HuH-7 (cell line): Measurements from ENCODE around the gene CISTR.
"Not testable (repeated sequence)": the region's sequence is repeated elsewhere in the genome, so short reads cannot be mapped to it uniquely, and the experiment has no call there.

Source experiments
- DNase-seq: peaks from one replicate; pipeline ENCODE4 v3.0.0; 2011; ENCODE audit warnings: low spot score

CISTR gene

DNA sequence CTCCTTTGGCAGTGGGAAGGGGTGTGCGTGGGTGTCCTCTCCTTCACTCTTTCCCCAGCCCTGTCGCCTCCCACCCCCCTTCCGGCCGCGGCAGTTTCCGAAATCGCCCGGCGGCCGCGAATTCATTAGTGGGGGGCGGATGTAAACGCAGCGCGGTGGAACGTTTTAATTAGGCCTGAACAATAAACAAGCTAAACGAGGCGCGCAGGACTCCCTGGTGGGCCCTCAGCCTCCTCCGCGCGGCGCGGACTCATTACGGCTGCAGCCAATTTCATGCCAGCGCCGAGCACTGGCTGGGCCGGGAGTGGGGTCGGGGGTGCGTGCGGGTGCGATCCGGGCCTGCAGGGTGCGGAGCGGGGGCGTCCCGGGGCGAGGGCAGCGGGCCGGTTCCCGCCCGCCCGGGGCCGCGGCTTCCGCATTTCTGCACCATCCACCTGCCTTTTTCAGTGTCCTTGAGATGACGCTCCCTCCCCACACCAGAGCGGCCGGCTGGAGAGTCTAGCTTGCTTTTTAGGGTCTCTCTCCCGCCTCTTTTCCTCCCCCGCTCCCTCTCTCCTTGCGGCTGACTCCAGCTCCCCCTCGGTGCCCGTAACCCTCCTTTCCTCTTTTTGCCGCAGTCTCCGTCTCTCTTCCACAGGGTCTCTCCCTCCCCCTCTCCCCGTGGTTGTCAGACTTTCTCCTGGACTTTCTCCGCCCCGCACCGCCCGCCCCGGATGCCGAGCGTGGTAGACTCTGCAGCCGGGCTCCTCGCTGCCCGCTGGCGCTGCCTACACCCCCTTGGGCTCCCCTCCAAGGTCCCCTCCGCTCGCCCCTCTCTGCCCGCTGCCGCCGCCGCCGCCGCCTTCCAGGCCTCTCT lies at the start of gene CISTR:
Gene CISTR (minus strand): TSS at position 644 of the 856 bp plus-strand sequence.
- no peak for DNase-seq

DNA sequence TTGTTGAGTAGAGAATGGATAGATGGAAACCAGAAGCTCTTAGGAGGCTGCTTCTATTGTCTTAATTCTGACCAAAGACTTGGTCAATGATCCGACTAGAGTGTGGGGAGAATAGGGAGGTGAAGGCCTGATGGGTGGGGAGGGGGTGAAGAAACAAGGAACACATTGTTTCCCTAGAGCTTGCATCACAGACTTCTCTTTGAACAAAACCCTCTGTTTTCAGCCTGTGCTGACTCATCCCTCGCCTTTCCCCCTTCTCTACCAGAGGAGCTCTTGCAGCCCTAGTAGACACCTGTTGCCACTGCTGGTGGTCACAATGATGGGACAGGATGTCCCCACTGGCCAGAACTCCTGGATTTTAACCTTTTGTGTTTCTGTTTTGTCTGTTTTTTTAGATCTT lies 46.8 kb upstream of the CISTR start:
- DNase-seq, result peak; percentile 51

DNA sequence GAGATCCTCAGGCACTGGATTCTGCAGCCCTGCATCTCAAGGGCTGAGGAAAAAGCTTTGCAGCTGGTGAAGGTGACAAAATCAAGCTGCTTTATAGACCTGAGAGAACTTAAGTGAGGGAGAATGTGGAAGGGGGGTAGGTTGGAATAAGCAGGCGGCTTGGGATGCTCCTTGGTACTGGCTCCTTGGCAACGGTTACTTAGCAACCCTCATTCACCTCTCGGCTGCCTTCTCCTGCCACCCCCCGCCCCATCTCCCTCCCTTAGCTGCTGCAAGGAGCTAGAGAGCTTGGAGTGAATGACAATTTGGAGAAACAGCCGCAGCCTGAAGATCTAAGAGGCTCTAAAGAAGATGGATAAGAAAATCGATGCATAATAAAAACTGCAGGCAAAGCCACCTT lies 44.1 kb upstream of the CISTR start:
- no peak for DNase-seq

DNA sequence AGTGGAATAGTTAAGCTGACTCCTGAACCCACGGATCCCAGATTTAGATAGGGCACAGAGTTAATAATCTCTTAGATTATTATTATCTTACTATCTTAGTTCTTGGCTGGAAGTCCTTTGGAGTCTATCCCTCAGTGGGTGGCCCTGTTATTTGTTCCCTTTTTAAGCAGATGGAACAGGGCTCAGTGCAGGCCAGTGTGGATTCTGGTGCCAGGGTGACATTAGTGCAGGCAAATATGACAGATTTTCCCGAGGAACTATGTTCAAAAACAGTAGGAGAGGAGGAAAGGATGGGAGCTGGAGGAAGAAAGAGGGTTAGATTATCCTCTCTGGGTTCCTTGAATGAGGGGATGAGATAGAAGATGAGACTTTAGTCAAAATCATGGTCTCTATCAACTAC lies 41.4 kb upstream of the CISTR start:
- no peak for DNase-seq

DNA sequence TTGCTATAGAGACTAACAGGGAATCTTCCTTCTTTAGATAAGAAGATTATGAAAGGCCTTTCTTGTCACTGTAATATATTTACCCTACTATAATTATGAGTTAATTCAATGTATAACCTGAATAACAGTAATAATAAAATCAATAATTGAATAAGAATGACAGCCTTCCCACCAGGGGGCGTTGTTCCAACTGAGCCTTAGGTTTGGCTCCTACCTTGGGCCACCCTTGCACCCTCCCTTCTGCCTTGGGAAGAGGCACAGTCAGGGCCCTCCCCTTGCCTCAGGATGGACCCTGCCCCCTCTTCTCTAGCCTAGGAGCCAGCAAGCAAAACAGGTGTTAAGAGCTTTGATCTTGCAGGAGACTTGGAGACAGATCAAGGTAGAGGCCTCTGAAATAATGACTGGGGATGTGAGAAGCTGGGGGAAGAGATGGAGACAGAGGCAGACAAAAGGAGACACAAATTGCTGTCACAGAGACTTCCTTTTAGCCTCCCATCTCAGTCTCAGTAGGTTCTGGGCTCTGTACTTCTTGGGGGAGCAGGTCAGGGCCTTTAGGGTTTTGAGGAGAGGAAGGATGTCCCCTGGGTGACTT lies 40.1 kb upstream of the CISTR start:
- DNase-seq, result peak; percentile 43

DNA sequence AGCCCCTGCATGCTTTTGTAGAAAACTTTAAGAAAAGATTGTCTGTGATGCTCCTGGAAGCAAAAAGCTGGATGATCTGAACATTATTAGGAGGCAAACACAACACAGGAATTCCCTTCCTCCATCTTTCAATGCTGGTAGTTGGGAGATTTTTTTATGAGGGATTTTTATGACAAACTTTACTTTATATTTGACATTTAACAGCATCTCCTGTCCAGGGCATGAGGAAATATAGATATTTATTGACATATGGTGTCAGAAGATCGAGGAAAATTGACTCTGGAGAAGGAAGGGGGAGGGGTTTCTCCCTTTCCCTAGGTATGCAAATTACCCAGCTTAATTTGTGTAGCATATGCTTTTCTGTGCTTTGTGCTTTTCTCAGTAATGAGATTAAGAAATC lies 37.8 kb upstream of the CISTR start:
- no peak for DNase-seq

DNA sequence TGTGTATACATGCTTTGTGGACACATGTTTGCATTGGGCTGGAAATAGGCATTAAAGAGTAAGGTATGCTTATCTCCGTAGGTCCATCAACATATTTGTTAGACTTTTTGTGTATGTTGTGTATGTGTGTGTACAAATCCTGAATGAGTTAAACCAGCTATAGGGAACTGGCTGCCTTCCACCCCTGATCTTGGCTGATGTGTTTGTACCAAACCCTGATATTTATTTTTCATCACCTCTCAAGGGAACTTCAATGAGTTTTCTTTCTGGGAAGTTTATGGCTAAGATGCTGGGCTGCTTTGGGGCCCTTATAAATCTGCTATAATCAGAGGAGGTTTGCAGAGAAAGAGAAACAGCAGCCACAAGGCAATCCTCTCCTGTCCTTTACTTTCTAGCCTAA lies 37.1 kb upstream of the CISTR start:
- DNase-seq, result no peak

DNA sequence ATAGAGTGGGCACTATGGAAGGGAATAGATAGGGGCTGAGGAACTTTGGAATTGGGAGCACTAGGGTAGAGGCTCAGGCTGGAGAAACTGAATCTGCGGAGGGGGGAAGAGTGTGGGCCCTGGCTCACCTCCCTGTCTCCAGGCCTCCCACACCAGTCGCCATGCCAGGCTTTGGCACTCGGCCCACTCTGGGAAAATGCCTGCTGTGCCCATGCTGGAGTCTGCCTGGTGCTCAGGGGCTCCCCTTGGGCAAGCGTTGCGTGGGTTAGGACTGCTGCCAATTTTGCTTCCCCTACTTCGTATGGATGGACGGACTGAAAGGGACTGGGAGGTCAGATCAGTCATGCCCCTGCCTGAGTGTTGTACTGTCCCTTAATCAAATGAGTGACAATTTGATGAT lies 34.6 kb upstream of the CISTR start:
- DNase-seq, result no peak

DNA sequence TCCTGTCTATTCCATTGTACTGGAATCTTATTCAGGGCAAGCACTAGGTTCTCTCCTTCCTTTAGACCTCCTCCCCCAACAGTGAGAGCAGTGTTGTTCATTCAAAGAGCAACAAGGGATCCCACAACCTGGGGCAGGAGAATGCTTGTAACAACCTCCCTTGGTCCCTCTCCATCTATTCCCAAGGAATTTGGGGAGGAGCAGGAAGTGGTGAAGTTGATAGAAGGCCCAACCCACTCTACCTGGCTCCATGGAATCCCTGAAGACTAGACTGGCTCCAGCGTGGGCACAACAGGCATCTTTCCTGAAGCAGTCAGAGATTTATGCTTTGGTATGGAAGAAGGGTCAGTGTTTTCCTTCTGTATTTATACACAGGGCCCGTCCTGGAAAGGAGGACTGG lies 33.4 kb upstream of the CISTR start:
- DNase-seq, result no peak

DNA sequence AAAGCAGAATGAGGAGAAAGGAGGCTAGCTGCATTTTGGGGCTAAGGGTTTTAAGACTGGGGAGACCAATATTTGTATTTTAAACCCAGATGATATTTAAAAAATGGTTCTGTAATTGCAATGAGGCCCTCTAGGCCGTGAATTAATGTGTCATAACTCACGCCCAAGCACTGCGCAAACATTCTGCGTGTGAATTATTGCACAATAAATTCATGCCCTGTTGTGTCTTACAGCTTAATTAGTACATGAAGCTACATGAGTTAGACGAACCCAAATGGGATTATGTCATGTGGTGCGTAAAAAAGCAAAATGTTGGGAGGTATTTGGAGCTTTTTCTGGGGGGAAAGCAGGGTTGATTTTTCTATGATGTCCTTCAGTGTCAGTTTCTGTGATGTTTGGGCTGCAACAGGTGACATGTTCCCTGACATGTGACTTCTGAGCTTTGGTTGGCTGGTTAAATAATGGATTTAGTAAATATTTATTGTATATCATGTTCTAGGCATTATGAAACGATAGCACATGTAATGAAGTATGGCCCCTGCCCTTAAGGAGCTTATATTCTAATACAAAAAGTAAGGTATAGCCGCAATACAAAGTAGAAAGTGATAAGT lies 30.4 kb upstream of the CISTR start:
- no peak for DNase-seq

DNA sequence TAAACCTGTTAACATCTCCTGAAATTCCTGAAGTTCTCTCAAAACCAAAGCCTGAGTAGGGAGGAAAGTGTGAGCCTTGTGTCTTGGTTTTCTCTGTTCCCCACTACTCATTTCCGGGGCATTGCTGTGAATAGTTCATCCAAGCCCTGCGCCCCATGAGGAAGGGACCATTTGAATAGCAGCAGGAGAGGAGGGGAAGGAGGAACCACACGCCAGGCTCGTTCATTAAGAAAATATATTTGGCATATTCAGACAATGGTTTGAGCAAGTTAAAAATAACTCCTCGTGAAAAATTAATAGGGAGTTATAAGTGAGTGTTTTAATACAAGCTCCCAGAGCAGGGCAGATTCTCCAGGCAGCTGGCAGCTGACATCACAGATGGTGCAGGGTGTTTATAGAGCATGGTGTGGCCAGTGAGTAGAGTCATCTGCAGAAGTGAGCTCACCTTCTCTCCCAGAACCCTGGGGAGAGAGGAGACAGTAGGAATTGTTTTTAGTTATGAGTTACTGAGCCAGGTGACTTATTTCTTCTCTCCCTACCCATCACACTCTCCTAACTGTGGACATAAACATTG lies 29.5 kb upstream of the CISTR start:
- DNase-seq, result no peak

DNA sequence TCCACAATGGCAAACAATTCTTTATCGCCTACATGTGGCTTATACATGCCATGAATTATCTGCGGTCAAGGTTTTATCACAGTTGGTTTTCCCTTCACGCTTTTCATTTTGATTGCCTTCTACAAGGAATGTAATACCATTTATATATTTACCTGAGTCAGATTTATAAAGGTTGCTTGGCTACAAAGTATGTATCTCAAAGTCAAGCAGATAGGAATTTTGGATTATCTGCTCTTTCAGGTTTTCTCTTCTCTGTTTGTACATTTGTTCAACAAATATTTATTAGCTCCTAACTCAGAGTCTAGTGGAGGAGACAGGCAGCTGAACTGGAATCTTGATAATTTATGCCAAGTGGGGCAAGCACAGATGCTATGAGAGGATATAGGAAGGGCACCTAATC lies 28.5 kb upstream of the CISTR start:
- DNase-seq, result no peak

DNA sequence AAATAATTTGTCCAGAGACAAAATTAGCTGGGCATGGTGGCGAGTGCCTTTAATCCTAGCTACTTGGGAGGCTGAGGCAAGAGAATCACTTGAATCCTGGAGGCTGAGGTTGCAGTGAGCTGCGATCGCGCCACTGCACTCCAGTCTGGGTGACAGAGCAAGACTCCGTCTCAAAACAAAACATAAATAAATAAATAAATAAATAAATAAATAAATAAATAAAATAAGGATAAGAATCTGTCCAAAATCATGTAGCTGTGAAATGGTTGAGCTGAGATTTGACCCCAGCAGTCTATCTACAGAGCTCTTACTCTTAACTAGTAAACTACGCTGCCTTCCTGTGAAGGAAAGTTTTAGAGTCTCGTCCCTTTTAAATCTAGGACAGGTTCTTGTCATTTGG lies 27.9 kb upstream of the CISTR start:
- DNase-seq, result not testable (repeated sequence)

DNA sequence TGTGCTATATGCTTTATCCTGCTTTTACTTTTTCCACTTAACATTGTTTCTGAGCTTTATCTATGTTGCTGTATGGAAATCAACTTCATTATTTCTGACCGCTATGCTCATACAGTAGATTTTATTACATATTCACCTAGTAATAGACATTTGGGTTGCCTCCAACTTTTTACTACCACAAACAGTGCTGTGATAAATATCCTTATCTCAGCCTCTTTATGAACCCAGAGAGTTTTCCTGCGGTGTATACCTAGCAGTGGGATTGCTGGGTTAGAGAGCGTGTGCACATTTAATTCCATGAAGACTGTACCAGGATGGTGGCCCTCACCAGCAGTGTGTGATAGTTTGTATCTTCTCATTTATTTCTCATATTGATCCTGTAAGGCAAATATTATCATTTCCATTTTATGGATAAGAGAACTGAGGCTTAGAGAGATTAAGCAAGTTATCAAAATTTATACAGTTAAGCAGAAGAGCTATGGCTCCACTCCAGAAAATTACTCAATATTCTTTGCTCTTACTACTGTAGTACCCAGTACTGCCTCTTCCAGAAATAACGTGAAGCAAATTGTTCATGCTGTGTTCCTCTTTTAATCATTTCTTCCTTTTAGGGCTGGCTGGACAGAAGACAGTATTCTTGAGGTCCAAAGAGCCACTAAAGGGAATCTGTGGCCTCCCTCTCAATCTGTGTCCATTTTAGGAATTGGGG lies 26.3 kb upstream of the CISTR start:
- DNase-seq, result no peak

DNA sequence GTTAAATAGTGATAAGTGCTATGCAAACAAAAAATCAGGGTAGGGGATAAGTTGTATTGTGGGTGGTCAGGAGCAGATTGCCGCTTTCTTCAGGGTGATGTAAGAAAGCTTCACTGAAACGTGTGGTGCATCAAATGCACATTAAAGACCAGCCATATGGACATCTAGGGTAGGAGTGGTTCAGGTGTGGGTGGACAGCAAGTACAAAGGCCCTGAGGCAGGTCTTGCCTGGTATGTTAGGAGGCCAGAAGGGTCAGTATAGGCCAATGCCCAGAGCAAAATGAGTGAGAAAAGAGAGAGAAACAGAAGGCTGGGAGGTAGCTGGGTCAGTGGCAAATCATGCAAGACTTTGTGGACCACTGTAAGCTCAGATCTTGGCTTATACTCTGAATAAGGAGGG lies 25.6 kb upstream of the CISTR start:
- no peak for DNase-seq

DNA sequence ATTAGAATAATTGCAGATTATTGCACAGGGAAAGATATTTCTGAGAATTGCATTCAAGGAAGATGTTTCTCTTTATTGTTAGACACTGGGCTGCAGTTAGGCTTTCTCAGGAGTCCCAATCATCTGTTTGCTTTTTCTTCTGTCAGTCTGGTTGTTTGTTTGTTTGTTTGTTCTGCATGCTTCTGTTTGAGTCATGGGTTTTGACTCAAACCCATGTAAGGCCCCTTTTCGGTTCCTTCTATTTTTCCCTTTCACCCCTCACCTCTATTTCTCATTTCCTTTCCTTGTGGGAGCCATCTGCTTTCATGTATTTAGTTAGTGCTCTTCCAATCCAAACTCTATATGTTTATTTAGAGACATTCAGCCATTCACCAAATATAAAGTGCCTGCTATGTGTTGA lies 25.1 kb upstream of the CISTR start:
- no peak for DNase-seq

DNA sequence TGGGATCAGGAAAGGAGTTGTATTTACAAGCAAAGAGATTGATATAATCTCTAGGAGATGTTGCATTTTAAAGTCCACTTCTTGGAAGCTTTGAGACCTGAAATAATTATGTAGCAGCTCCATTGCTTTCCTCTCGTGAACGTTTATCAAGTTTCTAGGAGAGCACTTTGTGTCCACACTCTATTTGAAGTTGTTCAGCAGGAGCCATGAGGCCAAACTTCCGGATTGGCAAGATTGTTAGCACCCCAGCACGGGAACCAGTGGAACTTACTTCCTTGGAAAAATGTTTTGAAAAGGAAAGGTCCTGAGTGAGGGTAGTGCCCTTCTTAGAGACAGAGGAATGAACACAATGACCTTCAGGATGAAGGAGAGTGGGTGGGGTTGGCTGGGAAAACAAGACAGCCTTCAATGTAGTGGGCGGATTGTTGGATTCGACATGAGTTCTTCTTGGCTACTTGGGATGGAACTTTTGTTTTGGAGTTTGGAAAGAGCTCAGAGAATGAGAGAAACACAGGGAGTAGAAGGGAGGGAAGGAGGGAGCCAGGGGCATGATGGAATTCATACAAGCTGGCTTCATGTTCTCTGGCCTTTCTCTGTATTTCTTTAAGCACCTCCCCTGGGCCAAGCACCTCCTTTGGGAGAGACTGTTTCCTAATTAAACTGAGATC lies 23.8 kb upstream of the CISTR start:
- no peak for DNase-seq

DNA sequence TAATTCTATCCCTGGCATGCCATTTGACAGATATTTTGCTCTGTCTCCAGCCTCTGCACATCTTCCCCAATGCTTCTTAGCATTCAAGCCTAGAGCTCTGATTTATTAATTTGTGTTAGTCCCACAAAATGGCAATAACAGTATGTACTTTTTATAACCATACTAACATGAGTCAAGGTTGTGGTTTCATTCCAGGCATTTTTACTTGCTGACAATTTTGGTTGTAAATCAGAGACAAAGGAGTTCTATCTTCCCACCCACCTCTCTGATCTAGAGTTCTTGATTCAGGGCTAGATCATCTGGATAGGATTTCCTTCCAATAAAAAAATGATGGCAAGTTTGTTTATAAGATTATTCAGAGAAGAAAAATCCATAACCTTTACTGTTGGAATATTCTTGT lies 18.5 kb upstream of the CISTR start:
- DNase-seq, result no peak

DNA sequence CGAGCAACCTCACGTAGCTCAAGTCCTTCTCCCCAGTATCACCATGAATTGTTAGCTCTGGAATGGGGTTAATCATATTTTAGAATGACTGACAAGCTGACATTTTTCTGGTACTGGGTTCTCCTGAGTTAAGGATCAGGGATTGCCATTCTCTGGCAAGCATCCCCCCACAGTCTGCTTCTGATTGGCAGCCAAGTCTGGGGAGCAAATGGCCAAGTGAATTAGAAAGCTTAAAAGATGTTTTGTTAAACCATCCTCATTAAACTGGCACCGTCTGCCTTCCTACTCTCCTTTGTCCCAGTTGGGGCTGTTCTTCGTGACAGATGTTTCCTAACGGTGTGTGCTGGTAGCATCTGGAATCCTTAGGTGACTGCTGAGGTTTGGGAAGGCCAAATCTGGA lies 17.2 kb upstream of the CISTR start:
- DNase-seq, result no peak

DNA sequence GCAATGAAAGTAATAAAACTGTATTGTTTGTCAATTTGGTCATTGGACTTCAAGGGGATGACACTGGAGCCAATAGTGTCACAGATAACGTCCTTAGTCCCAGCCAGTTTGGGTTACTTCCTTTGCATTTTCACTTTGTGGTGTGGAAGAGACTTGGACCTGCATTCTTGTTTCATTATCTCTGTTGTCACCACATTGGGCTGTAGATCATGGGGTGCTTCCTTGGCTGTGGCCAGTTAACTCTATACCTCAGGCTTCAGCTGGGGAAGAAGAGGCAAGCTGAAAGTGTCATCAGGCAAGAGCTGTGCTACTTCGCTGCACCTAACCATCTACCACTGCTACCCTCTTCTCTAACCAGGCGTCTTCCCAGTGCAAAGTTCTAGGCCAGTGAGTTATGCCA lies 15.1 kb upstream of the CISTR start:
- DNase-seq, result no peak

DNA sequence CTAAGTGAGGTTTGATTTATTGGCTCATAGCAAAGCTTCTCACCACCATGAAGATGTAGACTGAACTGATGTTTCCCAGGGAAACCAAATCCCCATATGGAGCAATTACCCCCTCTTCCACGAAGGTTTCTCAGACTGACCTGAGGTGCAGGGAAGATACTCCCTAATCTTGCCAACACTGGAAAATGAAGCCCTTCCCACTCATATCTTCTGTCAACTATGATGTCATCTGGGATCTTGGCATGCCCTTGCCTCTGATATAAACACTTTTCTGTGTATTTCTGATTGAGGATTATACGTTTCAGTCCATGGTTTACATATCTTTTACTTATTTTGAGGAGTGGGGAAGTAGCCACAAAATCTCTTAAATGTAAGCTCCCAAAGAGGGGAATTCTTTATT lies 14.1 kb upstream of the CISTR start:
- DNase-seq, result no peak

DNA sequence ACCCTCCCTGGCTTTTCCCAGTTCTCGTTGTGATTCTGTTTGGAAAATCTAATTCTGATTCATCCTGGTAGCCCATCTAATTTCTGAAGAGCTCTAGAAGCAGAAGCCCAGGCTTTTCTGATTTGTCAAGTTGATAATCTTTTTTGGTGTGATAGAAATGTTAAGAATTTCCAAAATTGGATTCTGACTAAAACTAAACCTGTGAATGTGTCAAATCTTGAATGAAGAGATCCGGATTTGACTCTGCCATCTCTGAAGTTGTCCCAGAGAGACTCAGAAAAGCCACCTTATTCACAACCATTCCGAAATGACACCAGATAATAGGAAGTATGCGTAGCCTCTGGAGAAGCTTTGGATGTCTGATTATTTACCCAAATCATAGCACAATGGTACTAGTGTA lies 12.8 kb upstream of the CISTR start:
- no peak for DNase-seq
